AG09309 (cell line): ENCODE results near the gene BACE1-AS.

Experiments used
- DNase-seq: peaks from one replicate; pipeline ENCODE4 v3.0.0-alpha.2; 2010; ENCODE audit warnings: low read depth
- H3K4me3 ChIP-seq: 2 replicates; pipeline ENCODE4 v1.5.1; 2011; ENCODE audit warnings: mild to moderate bottlenecking, low read depth, low read length, moderate library complexity; ENCODE audit not compliant: control insufficient read depth
- TF ChIP-seq, protein P1 (sequence below): IDR thresholded peaks from 2 replicates; pipeline ENCODE4 v1.5.1; 2011; ENCODE audit warnings: mild to moderate bottlenecking, low read depth, low read length, inconsistent platforms; ENCODE audit not compliant: insufficient read depth, control insufficient read depth; ENCODE audit errors: missing control alignments

Gene BACE1-AS

DNA sequence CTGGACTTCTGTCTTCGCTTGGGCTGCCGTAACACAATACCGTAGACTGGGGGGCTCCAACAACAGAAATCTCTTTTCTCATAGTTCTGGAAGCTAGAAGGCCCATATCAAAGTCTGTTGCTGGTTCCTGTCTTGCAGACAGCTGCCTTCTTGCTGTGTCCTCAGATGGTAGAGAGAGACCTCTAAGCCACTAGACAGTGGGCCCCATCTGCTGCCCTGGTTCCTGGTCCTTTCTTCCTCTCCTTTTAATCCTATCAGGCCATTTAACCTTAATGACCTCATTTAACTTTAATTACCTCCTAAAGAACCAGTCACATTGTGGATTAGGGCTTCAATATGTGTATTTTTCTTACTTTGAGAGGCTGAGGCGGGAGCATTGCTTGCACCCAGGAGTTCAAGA lies 45.9 kb downstream of the BACE1-AS start:
- no peak for DNase-seq
- TF ChIP-seq, protein P1, sequence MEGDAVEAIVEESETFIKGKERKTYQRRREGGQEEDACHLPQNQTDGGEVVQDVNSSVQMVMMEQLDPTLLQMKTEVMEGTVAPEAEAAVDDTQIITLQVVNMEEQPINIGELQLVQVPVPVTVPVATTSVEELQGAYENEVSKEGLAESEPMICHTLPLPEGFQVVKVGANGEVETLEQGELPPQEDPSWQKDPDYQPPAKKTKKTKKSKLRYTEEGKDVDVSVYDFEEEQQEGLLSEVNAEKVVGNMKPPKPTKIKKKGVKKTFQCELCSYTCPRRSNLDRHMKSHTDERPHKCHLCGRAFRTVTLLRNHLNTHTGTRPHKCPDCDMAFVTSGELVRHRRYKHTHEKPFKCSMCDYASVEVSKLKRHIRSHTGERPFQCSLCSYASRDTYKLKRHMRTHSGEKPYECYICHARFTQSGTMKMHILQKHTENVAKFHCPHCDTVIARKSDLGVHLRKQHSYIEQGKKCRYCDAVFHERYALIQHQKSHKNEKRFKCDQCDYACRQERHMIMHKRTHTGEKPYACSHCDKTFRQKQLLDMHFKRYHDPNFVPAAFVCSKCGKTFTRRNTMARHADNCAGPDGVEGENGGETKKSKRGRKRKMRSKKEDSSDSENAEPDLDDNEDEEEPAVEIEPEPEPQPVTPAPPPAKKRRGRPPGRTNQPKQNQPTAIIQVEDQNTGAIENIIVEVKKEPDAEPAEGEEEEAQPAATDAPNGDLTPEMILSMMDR, result no peak

More for the DNA sequence above, 45.9 kb downstream of the BACE1-AS start:
- H3K4me3 ChIP-seq, result no peak overlapping the region
